Memory B cell (primary cell): Measurements from ENCODE around the gene NT5DC2.

Source experiments
- ATAC-seq: fragments of 150-1000 bp; cut with Tn5 transposase; 2 replicates; pipeline ENCODE4 v1.10.0; 2021; ENCODE audit warnings: low read depth, mild to moderate bottlenecking, moderate library complexity
- DNase-seq, 2 donors: peaks; one replicate each; pipeline ENCODE4 v3.0.0; 2022; ENCODE audit warnings: low spot score in 2 of 2
- H3K27ac Mint-ChIP-seq: one replicate; pipeline ENCODE4 v1.8.0; 2022; ENCODE audit warnings: mild to moderate bottlenecking, moderate library complexity, mixed read lengths
- H3K27me3 Mint-ChIP-seq: one replicate; pipeline ENCODE4 v1.8.0; 2022; ENCODE audit warnings: mixed read lengths
- H3K36me3 Mint-ChIP-seq: one replicate; pipeline ENCODE4 v1.8.0; 2022; ENCODE audit warnings: mild to moderate bottlenecking, mixed read lengths
- H3K4me1 Mint-ChIP-seq: one replicate; pipeline ENCODE4 v1.8.0; 2022; ENCODE audit warnings: mixed read lengths
- H3K4me3 Mint-ChIP-seq: one replicate; pipeline ENCODE4 v1.8.0; 2022; ENCODE audit warnings: mild to moderate bottlenecking, moderate library complexity, mixed read lengths
- H3K9me3 Mint-ChIP-seq: one replicate; pipeline ENCODE4 v1.8.0; 2022; ENCODE audit warnings: mixed read lengths

The NT5DC2 gene

GRCh38 chr3:52523386-52524257 is 10.0 kb downstream of the NT5DC2 start:
- Mint-ChIP-seq H3K27me3 (no peaks in the 10 kb centered on the region), H3K27ac (no peak overlapping the region), H3K9me3 (no peaks in the 10 kb centered on the region), H3K4me1 (no peaks in the 10 kb centered on the region), H3K36me3 (no peaks in the 10 kb centered on the region), H3K4me3 (no peak overlapping the region)
- ATAC-seq (no peak), DNase-seq (no peak)

- Mint-ChIP-seq H3K9me3 (no peaks in the 10 kb centered on the region), H3K4me1 (no peaks in the 10 kb centered on the region), H3K27me3 (no peaks in the 10 kb centered on the region), H3K36me3 (no peaks in the 10 kb centered on the region), H3K27ac (no peak overlapping the region), H3K4me3 (no peak overlapping the region)
- DNase-seq (no peak), ATAC-seq (no peak)
These were observed 10.9 kb downstream of the NT5DC2 start for GRCh38 chr3:52522651-52523251.

- Mint-ChIP-seq H3K9me3 (no peaks in the 10 kb centered on the region), H3K4me1 (no peaks in the 10 kb centered on the region), H3K4me3 (no peak overlapping the region), H3K27ac (no peak overlapping the region), H3K36me3 (no peaks in the 10 kb centered on the region), H3K27me3 (no peaks in the 10 kb centered on the region)
- no peak for DNase-seq
- ATAC-seq, result no peak
These were observed 11.6 kb downstream of the NT5DC2 start for GRCh38 chr3:52521881-52522650.

GRCh38 chr3:52521488-52521824 is 12.2 kb downstream of the NT5DC2 start:
- H3K4me3 Mint-ChIP-seq, result no peak overlapping the region
- no peaks in the 10 kb centered on the region for H3K9me3 Mint-ChIP-seq
- no peak for ATAC-seq
- no peak overlapping the region for H3K27ac Mint-ChIP-seq
- H3K4me1 Mint-ChIP-seq, result no peaks in the 10 kb centered on the region
- peaks cover 2% of the 10 kb centered on the region for H3K27me3 Mint-ChIP-seq
- DNase-seq, result no peak
- no peaks in the 10 kb centered on the region for H3K36me3 Mint-ChIP-seq

GRCh38 chr3:52520716-52521487 is 12.8 kb downstream of the NT5DC2 start:
- Mint-ChIP-seq H3K27me3 (peaks cover 2% of the 10 kb centered on the region), H3K9me3 (no peaks in the 10 kb centered on the region), H3K36me3 (no peaks in the 10 kb centered on the region), H3K27ac (no peak overlapping the region), H3K4me3 (no peak overlapping the region), H3K4me1 (no peaks in the 10 kb centered on the region)
- ATAC-seq (no peak), DNase-seq (no peak)

- H3K4me1 Mint-ChIP-seq, result peaks cover under 1% of the 10 kb centered on the region
- H3K27me3 Mint-ChIP-seq, result peaks cover 5% of the 10 kb centered on the region
- DNase-seq (no peak), ATAC-seq (no peak)
- no peak overlapping the region for H3K4me3 Mint-ChIP-seq
- no peak overlapping the region for H3K27ac Mint-ChIP-seq
- H3K9me3 Mint-ChIP-seq, result no peaks in the 10 kb centered on the region
- H3K36me3 Mint-ChIP-seq, result no peaks in the 10 kb centered on the region
These were observed 13.5 kb downstream of the NT5DC2 start for GRCh38 chr3:52520141-52520667.

- H3K27ac Mint-ChIP-seq, result no peak overlapping the region
- no peaks in the 10 kb centered on the region for H3K9me3 Mint-ChIP-seq
- H3K4me1 Mint-ChIP-seq, result peaks cover 2% of the 10 kb centered on the region
- H3K4me3 Mint-ChIP-seq, result no peak overlapping the region
- no peak for DNase-seq
- H3K27me3 Mint-ChIP-seq, result peaks cover 5% of the 10 kb centered on the region
- no peaks in the 10 kb centered on the region for H3K36me3 Mint-ChIP-seq
- no peak for ATAC-seq
These were observed 14.1 kb downstream of the NT5DC2 start for GRCh38 chr3:52519445-52520140.

- Mint-ChIP-seq H3K27me3 (peaks cover 5% of the 10 kb centered on the region), H3K4me3 (no peak overlapping the region), H3K36me3 (no peaks in the 10 kb centered on the region), H3K4me1 (peaks cover 2% of the 10 kb centered on the region), H3K9me3 (no peaks in the 10 kb centered on the region), H3K27ac (no peak overlapping the region)
- ATAC-seq (no peak), DNase-seq (no peak)
These were observed 14.8 kb downstream of the NT5DC2 start for GRCh38 chr3:52518723-52519444.

GRCh38 chr3:52517796-52518722 is 15.6 kb downstream of the NT5DC2 start:
- Mint-ChIP-seq H3K9me3 (no peaks in the 10 kb centered on the region), H3K36me3 (no peaks in the 10 kb centered on the region), H3K4me1 (peaks cover 2% of the 10 kb centered on the region), H3K27me3 (peaks cover 7% of the 10 kb centered on the region), H3K4me3 (no peak overlapping the region), H3K27ac (no peak overlapping the region)
- DNase-seq (no peak), ATAC-seq (no peak)

GRCh38 chr3:52516509-52517195 is 17.0 kb downstream of the NT5DC2 start:
- no peak overlapping the region for H3K4me3 Mint-ChIP-seq
- H3K27me3 Mint-ChIP-seq, result peaks cover 7% of the 10 kb centered on the region
- peaks cover 2% of the 10 kb centered on the region for H3K4me1 Mint-ChIP-seq
- ATAC-seq, result no peak
- no peak overlapping the region for H3K27ac Mint-ChIP-seq
- DNase-seq, result no peak
- no peaks in the 10 kb centered on the region for H3K36me3 Mint-ChIP-seq
- no peaks in the 10 kb centered on the region for H3K9me3 Mint-ChIP-seq

GRCh38 chr3:52515192-52515591 is 18.5 kb downstream of the NT5DC2 start:
- Mint-ChIP-seq H3K9me3 (no peaks in the 10 kb centered on the region), H3K4me1 (peaks cover 2% of the 10 kb centered on the region), H3K27ac (no peak overlapping the region), H3K27me3 (peaks cover 7% of the 10 kb centered on the region), H3K4me3 (no peak overlapping the region), H3K36me3 (no peaks in the 10 kb centered on the region)
- DNase-seq (no peak), ATAC-seq (no peak)
